SKM-1 (cell line): ENCODE results near the gene MPV17.
"Not testable (repeated sequence)": the region's sequence is repeated elsewhere in the genome, so short reads cannot be mapped to it uniquely, and the experiment has no call there.

Experiments
- DNase-seq: peaks from one replicate; lab custom pipeline; 2025; ENCODE audit not compliant: unreplicated experiment; lab: John Stamatoyannopoulos, UW

The MPV17 gene

GRCh38 chr2:27322766-27323595 is at the start of gene MPV17:
TSS of gene MPV17 (minus strand) at chr2:27323097. CDS start at chr2:27322517, 580 bp downstream.
- DNase-seq, result peak; percentile 70

GRCh38 chr2:27370816-27371620 is 48.1 kb upstream of the MPV17 start:
- peak; percentile 87 for DNase-seq

- DNase-seq, result peak; percentile 98
These were observed 47.3 kb upstream of the MPV17 start, which contains the start of the genes EIF2B4 and SNX17 for GRCh38 chr2:27370026-27370815. TSS of gene EIF2B4 (minus strand) at chr2:27370338. CDS start at chr2:27370314, 24 bp downstream. TSS of gene SNX17 (plus strand) at chr2:27370616. CDS start at chr2:27370744, 128 bp downstream.

- DNase-seq, result no peak
These were observed 46.7 kb upstream of the MPV17 start for GRCh38 chr2:27369471-27370025.

GRCh38 chr2:27363933-27364332 is 41.0 kb upstream of the MPV17 start:
- DNase-seq, result no peak

GRCh38 chr2:27362678-27363420 is 40.0 kb upstream of the MPV17 start:
- no peak for DNase-seq

GRCh38 chr2:27356382-27357181 is 33.7 kb upstream of the MPV17 start, which contains the start of gene GTF3C2:
TSS of gene GTF3C2 (minus strand) at chr2:27356764. CDS start at chr2:27343554, 13,210 bp downstream.
- peak; percentile 91 for DNase-seq

GRCh38 chr2:27356056-27356381 is 33.1 kb upstream of the MPV17 start:
- DNase-seq, result no peak

- DNase-seq, result no peak
These were observed 31.7 kb upstream of the MPV17 start for GRCh38 chr2:27354597-27354927.

- DNase-seq, result no peak
These were observed 31.1 kb upstream of the MPV17 start for GRCh38 chr2:27353762-27354596.

GRCh38 chr2:27353386-27353761 is 30.5 kb upstream of the MPV17 start:
- not testable (repeated sequence) for DNase-seq

GRCh38 chr2:27351802-27352598 is 29.1 kb upstream of the MPV17 start:
- DNase-seq, result no peak

GRCh38 chr2:27350106-27350693 is 27.3 kb upstream of the MPV17 start:
- DNase-seq, result no peak

GRCh38 chr2:27347641-27348040 is 24.7 kb upstream of the MPV17 start:
- DNase-seq, result no peak

GRCh38 chr2:27336173-27336572 is 13.3 kb upstream of the MPV17 start:
- DNase-seq, result no peak

- no peak for DNase-seq
These were observed 12.4 kb upstream of the MPV17 start for GRCh38 chr2:27335311-27335710.

GRCh38 chr2:27324720-27325119 is 1.8 kb upstream of the MPV17 start:
- DNase-seq, result no peak
